K562 (cell line): ENCODE results near the gene ERCC2. TPM values are rescaled to one million over a fixed set of nuclear protein-coding genes. Genes with fewer than 3 reads are reported as not detected.

Experiments
- ATAC-seq: fragments of 200-7000 bp; cut with Tn5 transposase; 3 replicates; pipeline ENCODE4 v1.9.1; 2020; ENCODE audit warnings: moderate library complexity
- BruUV-seq: library from RNA; stranded (reverse); fragments of 400-500 nt; replicated peaks from 2 replicates; lab custom pipeline; 2021; lab: Mats Ljungman, UMichigan
- CTCF ChIA-PET: fragments of 300-600 bp; formaldehyde crosslinking; extraction: SDS; loops from one replicate; lab custom pipeline; 2021; ENCODE audit warnings: low intra/inter-chr PET ratio; lab: Yijun Ruan, JAX
- POLR2A ChIA-PET: fragments of 300-600, 350-650 bp; sonication (Branson Sonifier 250); formaldehyde crosslinking; extraction: SDS; loops from one replicate; lab custom pipeline; 2021; ENCODE audit warnings: antibody characterized with exemption, inconsistent platforms; lab: Yijun Ruan, JAX
- DNase-seq, 4 experiments: peaks; one replicate each; pipeline versions ENCODE4 v3.0.0 to v3.0.0-alpha.2; 2011 to 2018; ENCODE audit warnings: low spot score in 3 of 4, mixed read lengths in 3 of 4; ENCODE audit errors: extremely low read depth in 1 of 4
- FAIRE-seq: peaks from 2 replicates; lab custom pipeline; 2011; peaks lifted over from hg19 to GRCh38; lab: Jason Lieb, UNC
- H2AFZ ChIP-seq: 2 replicates; pipeline ENCODE4 v1.6.0; 2011; ENCODE audit warnings: low read depth, low read length, control low read depth, inconsistent platforms
- H3K27ac ChIP-seq: fragments of 200-600 bp; 3 replicates; pipeline ENCODE4 v1.8.0; 2011; ENCODE audit warnings: low read depth, mild to moderate bottlenecking, control low read depth, inconsistent platforms, low read length, moderate library complexity, mixed read lengths; ENCODE audit errors: extremely low read depth
- H3K27me3 ChIP-seq, 2 experiments: fragments of 300-600 bp in 1 of 2; 2 replicates in 1 of 2; 3 replicates in 1 of 2; pipeline versions ENCODE4 v1.6.0 to v1.8.0; 2011; ENCODE audit warnings: inconsistent platforms in 2 of 2, low read length in 2 of 2, mild to moderate bottlenecking in 1 of 2, mixed read lengths in 1 of 2, moderate library complexity in 1 of 2; ENCODE audit not compliant: control insufficient read depth in 2 of 2, insufficient read depth in 2 of 2
- H3K36me3 ChIP-seq: fragments of 300-600 bp; 3 replicates; pipeline ENCODE4 v1.8.0; 2011; ENCODE audit warnings: mild to moderate bottlenecking, low read length, inconsistent platforms; ENCODE audit not compliant: control insufficient read depth, insufficient read depth
- H3K4me1 ChIP-seq, 2 experiments: fragments of 200-600 bp in 1 of 2; replicated peaks in 1 of 2; 2 replicates in 1 of 2; 3 replicates in 1 of 2; pipeline versions ENCODE4 v1.5.1 to v1.8.0; 2011; ENCODE audit warnings: inconsistent platforms in 2 of 2, low read length in 2 of 2, mild to moderate bottlenecking in 1 of 2, mixed read lengths in 1 of 2, moderate library complexity in 1 of 2; ENCODE audit not compliant: control insufficient read depth in 2 of 2, insufficient read depth in 2 of 2
- H3K4me2 ChIP-seq: 2 replicates; pipeline ENCODE4 v1.6.1; 2011; ENCODE audit warnings: low read length, control low read depth, inconsistent platforms, mixed read lengths; ENCODE audit not compliant: insufficient read depth
- H3K4me3 ChIP-seq: fragments of 200-600 bp; sonication (generic), shearing (Covaris generic); 2 replicates; pipeline ENCODE4 v1.5.1; 2016; ENCODE audit warnings: control low read depth, inconsistent platforms
- H3K79me2 ChIP-seq: fragments of 200-600 bp; 3 replicates; pipeline ENCODE4 v1.8.0; 2011; ENCODE audit warnings: low read length, inconsistent platforms; ENCODE audit not compliant: control insufficient read depth, insufficient read depth
- H3K9ac ChIP-seq, 2 experiments: 2 replicates each; pipeline versions ENCODE4 v1.6.0 to v1.6.1; 2011; ENCODE audit warnings: low read depth in 2 of 2, low read length in 2 of 2, control low read depth in 1 of 2, inconsistent platforms in 1 of 2, mild to moderate bottlenecking in 1 of 2, mixed read lengths in 1 of 2; ENCODE audit not compliant: insufficient read depth in 1 of 2
- H3K9me1 ChIP-seq: one replicate; pipeline ENCODE4 v1.6.0; 2011; ENCODE audit warnings: inconsistent platforms, mild to moderate bottlenecking, low read length, moderate library complexity; ENCODE audit not compliant: control insufficient read depth, insufficient read depth
- H3K9me3 ChIP-seq: replicated peaks from 2 replicates; pipeline ENCODE4 v1.5.1; 2011; ENCODE audit warnings: low read depth, low read length, inconsistent platforms; ENCODE audit not compliant: control insufficient read depth, insufficient read depth
- H4K20me1 ChIP-seq: replicated peaks from 2 replicates; pipeline ENCODE4 v1.6.1; 2011; ENCODE audit warnings: low read length, inconsistent platforms, mixed read lengths; ENCODE audit not compliant: control insufficient read depth, insufficient read depth
- BRCA1 ChIP-seq, 2 experiments: fragments of 450-650 bp in 1 of 2; sonication (generic) in 1 of 2; formaldehyde crosslinking in 1 of 2; IDR thresholded peaks; 2 replicates each; pipeline versions ENCODE4 v1.5.0 to v1.6.1; 2017 to 2020; ENCODE audit warnings: mild to moderate bottlenecking in 1 of 2, missing genetic modification reagents in 1 of 2
- EWSR1 ChIP-seq: fragments of 450-650 bp; IDR thresholded peaks from 2 replicates; pipeline ENCODE4 v1.6.1; 2018; ENCODE audit warnings: borderline replicate concordance, mild to moderate bottlenecking, low read depth, moderate library complexity; ENCODE audit not compliant: partially characterized antibody
- FOXJ3 ChIP-seq: sonication (generic); formaldehyde crosslinking; IDR thresholded peaks from 2 replicates; pipeline ENCODE4 v1.4.0; 2020; ENCODE audit warnings: mild to moderate bottlenecking, missing genetic modification reagents
- PHF21A ChIP-seq: fragments of 450-650 bp; IDR thresholded peaks from 2 replicates; pipeline ENCODE4 v1.6.1; 2017; ENCODE audit warnings: low read depth, borderline replicate concordance
- ZEB2 ChIP-seq: fragments of 450-650 bp; IDR thresholded peaks from 2 replicates; pipeline ENCODE4 v1.6.1; 2016
- WGBS: fragments of 100-300 bp; shearing (Covaris generic); methylation state at CpG from one replicate; pipeline ENCODE4 v1.1.6; 2016; ENCODE audit warnings: low coverage, mixed read lengths; ENCODE audit not compliant: insufficient coverage; ENCODE audit errors: missing lambda C conversion rate; 5-methylcytosine and 5-hydroxymethylcytosine counted together
- in situ Hi-C: fragments of 300-500 bp; cut with MboI; formaldehyde crosslinking; loops from 4 replicates; pipeline ENCODE4 v1.15.0; 2018; ENCODE audit warnings: inconsistent platforms, mixed read lengths
- intact Hi-C: fragments of 100-400 bp; cut with micrococcal nuclease; formaldehyde crosslinking; loops from 2 replicates; pipeline ENCODE4 v1.14.2; 2022
- polyA plus RNA-seq, 8 experiments: library from polyadenylated mRNA; depleted of rRNA in 4 of 8; stranded (reverse) in 5 of 8; unstranded in 3 of 8; fragments of >200 nt; fragmentation: Nextera tagmentation in 2 of 8; fragmentation: Illumina TruSeq in 1 of 8; extraction: Ambion mirVana in 2 of 8; extraction: Trizol in 1 of 8; gene quantifications; 2 replicates each; pipeline versions ENCODE4 v1.2.1 to v1.2.3, GENCODE V29; 2011 to 2014; ENCODE audit warnings: inconsistent platforms in 1 of 8, missing spikeins in 1 of 8
- total RNA-seq, 7 experiments: library from RNA; depleted of rRNA in 6 of 7; stranded (reverse); fragments of >200 nt in 6 of 7; fragmentation: Illumina TruSeq in 2 of 7; extraction: Trizol in 2 of 7; gene quantifications; 2 replicates each; pipeline versions ENCODE4 v1.2.1 to v1.2.3, GENCODE V29; 2011 to 2021; ENCODE audit warnings: low replicate concordance in 1 of 7
- TF ChIP-seq, protein P1 (sequence below), 2 experiments: IDR thresholded peaks; 2 replicates each; pipeline ENCODE4 v1.6.1; 2012; ENCODE audit warnings: improper control_type of control experiment in 2 of 2, low read depth in 2 of 2, low read length in 2 of 2, borderline replicate concordance in 1 of 2
- TF ChIP-seq, protein P2 (sequence below): fragments of 250-450 bp; sonication (Bioruptor Pico); IDR thresholded peaks from 2 replicates; pipeline ENCODE4 v1.8.0; 2021; ENCODE audit warnings: moderate library complexity, mild to moderate bottlenecking, inconsistent platforms
- TF ChIP-seq, protein P3 (sequence below): fragments of 450-650 bp; IDR thresholded peaks from 2 replicates; pipeline ENCODE4 v1.6.1; 2017; ENCODE audit warnings: antibody characterized with exemption
- TF ChIP-seq, protein P4 (sequence below): fragments of 150-350 bp; conservative IDR thresholded peaks from 2 replicates; pipeline ENCODE4 v1.6.1; 2014; ENCODE audit warnings: low read length

Gene ERCC2
- total and polyA plus RNA-seq, 9 of the 15 experiments (the other 6 are each of a cell fraction or from before 2014, with no cell fraction given) = 2.2 to 55.9 (median 23.4) TPM

DNA sequence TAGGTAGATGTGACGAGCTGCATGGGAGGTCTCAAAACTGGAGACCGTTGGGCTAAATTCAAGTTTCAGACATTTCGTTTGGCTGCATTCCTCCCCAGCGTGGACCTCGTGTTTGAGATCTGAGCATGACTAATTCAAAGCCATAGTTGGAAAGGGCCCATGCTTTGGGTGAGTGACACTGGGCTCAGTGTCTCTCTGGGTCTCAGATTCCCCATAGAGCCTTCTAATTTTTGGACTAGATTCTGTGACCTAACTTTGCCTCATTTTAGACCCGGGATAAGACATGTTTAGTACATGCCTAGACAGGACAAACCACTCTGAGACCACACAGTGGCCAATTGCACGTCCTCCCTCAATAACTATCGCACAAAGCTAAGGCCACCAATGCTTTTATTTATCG, 64.3 kb downstream of the ERCC2 start:
- H3K9ac ChIP-seq = peak overlapping the region in 1 of 2 experiments; percentile 43; a peak in 1 of 4 replicates
- no peaks in the 10 kb centered on the region for H3K79me2 ChIP-seq
- no peak overlapping the region for H3K4me2 ChIP-seq
- TF ChIP-seq BRCA1 (IDR thresholded peaks at IDR 0.05) (no peak), BRCA1 (CRISPR knock-in tag; IDR thresholded peaks at IDR 0.05) (no peak), FOXJ3 (CRISPR knock-in tag) (no peak), EWSR1 (no peak), ZEB2 (no peak), PHF21A (no peak)
- TF ChIP-seq, protein P1, sequence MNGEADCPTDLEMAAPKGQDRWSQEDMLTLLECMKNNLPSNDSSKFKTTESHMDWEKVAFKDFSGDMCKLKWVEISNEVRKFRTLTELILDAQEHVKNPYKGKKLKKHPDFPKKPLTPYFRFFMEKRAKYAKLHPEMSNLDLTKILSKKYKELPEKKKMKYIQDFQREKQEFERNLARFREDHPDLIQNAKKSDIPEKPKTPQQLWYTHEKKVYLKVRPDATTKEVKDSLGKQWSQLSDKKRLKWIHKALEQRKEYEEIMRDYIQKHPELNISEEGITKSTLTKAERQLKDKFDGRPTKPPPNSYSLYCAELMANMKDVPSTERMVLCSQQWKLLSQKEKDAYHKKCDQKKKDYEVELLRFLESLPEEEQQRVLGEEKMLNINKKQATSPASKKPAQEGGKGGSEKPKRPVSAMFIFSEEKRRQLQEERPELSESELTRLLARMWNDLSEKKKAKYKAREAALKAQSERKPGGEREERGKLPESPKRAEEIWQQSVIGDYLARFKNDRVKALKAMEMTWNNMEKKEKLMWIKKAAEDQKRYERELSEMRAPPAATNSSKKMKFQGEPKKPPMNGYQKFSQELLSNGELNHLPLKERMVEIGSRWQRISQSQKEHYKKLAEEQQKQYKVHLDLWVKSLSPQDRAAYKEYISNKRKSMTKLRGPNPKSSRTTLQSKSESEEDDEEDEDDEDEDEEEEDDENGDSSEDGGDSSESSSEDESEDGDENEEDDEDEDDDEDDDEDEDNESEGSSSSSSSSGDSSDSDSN (IDR thresholded peaks at IDR 0.05; ENCODE audit: borderline replicate concordance in 1 of 2, low read depth in 2 of 2, low read length in 2 of 2) = no peak
- TF ChIP-seq, protein P2, sequence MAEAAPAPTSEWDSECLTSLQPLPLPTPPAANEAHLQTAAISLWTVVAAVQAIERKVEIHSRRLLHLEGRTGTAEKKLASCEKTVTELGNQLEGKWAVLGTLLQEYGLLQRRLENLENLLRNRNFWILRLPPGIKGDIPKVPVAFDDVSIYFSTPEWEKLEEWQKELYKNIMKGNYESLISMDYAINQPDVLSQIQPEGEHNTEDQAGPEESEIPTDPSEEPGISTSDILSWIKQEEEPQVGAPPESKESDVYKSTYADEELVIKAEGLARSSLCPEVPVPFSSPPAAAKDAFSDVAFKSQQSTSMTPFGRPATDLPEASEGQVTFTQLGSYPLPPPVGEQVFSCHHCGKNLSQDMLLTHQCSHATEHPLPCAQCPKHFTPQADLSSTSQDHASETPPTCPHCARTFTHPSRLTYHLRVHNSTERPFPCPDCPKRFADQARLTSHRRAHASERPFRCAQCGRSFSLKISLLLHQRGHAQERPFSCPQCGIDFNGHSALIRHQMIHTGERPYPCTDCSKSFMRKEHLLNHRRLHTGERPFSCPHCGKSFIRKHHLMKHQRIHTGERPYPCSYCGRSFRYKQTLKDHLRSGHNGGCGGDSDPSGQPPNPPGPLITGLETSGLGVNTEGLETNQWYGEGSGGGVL = no peak
- TF ChIP-seq, protein P3, sequence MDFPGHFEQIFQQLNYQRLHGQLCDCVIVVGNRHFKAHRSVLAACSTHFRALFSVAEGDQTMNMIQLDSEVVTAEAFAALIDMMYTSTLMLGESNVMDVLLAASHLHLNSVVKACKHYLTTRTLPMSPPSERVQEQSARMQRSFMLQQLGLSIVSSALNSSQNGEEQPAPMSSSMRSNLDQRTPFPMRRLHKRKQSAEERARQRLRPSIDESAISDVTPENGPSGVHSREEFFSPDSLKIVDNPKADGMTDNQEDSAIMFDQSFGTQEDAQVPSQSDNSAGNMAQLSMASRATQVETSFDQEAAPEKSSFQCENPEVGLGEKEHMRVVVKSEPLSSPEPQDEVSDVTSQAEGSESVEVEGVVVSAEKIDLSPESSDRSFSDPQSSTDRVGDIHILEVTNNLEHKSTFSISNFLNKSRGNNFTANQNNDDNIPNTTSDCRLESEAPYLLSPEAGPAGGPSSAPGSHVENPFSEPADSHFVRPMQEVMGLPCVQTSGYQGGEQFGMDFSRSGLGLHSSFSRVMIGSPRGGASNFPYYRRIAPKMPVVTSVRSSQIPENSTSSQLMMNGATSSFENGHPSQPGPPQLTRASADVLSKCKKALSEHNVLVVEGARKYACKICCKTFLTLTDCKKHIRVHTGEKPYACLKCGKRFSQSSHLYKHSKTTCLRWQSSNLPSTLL = no peak
- TF ChIP-seq, protein P4, sequence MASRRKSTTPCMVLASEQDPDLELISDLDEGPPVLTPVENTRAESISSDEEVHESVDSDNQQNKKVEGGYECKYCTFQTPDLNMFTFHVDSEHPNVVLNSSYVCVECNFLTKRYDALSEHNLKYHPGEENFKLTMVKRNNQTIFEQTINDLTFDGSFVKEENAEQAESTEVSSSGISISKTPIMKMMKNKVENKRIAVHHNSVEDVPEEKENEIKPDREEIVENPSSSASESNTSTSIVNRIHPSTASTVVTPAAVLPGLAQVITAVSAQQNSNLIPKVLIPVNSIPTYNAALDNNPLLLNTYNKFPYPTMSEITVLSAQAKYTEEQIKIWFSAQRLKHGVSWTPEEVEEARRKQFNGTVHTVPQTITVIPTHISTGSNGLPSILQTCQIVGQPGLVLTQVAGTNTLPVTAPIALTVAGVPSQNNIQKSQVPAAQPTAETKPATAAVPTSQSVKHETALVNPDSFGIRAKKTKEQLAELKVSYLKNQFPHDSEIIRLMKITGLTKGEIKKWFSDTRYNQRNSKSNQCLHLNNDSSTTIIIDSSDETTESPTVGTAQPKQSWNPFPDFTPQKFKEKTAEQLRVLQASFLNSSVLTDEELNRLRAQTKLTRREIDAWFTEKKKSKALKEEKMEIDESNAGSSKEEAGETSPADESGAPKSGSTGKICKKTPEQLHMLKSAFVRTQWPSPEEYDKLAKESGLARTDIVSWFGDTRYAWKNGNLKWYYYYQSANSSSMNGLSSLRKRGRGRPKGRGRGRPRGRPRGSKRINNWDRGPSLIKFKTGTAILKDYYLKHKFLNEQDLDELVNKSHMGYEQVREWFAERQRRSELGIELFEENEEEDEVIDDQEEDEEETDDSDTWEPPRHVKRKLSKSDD = no peak
- in situ Hi-C loops (no loop called here), intact Hi-C loops (no loop called here)
- no peaks in the 10 kb centered on the region for H3K27me3 ChIP-seq
- 0 out of 2 replicates have a peak, but pooled peaks cover 2% of the 10 kb centered on the region for H3K9me3 ChIP-seq
- H3K4me3 ChIP-seq = no peak overlapping the region
- DNase-seq = no peak
- H3K27ac ChIP-seq = no peak overlapping the region
- peak overlapping the region; percentile 48; the same call in 1 of the 2 replicates for H2AFZ ChIP-seq
- no peaks in the 10 kb centered on the region for H3K36me3 ChIP-seq
- ChIA-PET CTCF (no interaction called here), POLR2A (interaction anchor here (0.6 to 1.1 kb wide), 2 partner anchors 36 to 84 kb away, joined by 3 to 5 read pairs; no protein-coding TSS in a partner anchor)
- no TSS peak for BruUV-seq
- ATAC-seq = no peak
- H4K20me1 ChIP-seq = no peaks in the 10 kb centered on the region
- peaks cover 4 to 18% of the 10 kb centered on the region in 2 experiments; a peak in 4 of 5 replicates for H3K4me1 ChIP-seq
- no peaks in the 10 kb centered on the region for H3K9me1 ChIP-seq
- WGBS = 35% methylated on average over 9 of the region's 9 CpGs
- FAIRE-seq = no peak
